Tibial artery (tissue), 4 donors: Measurements from ENCODE around the gene CSNK2A1.

Experiments used
- DNase-seq, 2 donors: peaks; one replicate each; pipeline ENCODE4 v3.0.0-alpha.2; 2019
- H3K27ac ChIP-seq, 2 donors: fragments of 200-600 bp; sonication (generic) in 1 of 2; 1 replicate in 1 of 2; 2 replicates in 1 of 2; pipeline ENCODE4 v1.5.1; 2018 to 2019; ENCODE audit warnings: mild to moderate bottlenecking in 1 of 2
- H3K27me3 ChIP-seq, 2 donors: fragments of 200-600 bp; sonication (generic) in 1 of 2; one replicate each; pipeline versions ENCODE4 v1.5.1 to v1.6.0; 2016 to 2019
- H3K36me3 ChIP-seq, 3 donors: fragments of 200-600 bp; sonication (generic) in 2 of 3; one replicate each; pipeline ENCODE4 v1.5.1; 2016 to 2019; ENCODE audit warnings: mild to moderate bottlenecking in 2 of 3
- H3K4me1 ChIP-seq, 4 donors: fragments of 200-600 bp; sonication (generic) in 2 of 4; 1 replicate in 3 of 4; 2 replicates in 1 of 4; pipeline ENCODE4 v1.5.1; 2016 to 2019
- H3K4me3 ChIP-seq, 2 donors: fragments of 200-600 bp; sonication (generic) in 1 of 2; 1 replicate in 1 of 2; 2 replicates in 1 of 2; pipeline ENCODE4 v1.5.1; 2018 to 2019; ENCODE audit warnings: mild to moderate bottlenecking in 2 of 2
- H3K9me3 ChIP-seq, 3 donors: fragments of 200-600 bp; sonication (generic) in 1 of 3; one replicate each; pipeline ENCODE4 v1.5.1; 2016 to 2019
- CTCF ChIP-seq, 2 experiments: fragments of 200-600 bp in 1 of 2; fragments of 450-650 bp in 1 of 2; IDR thresholded peaks; one replicate each; pipeline ENCODE4 v1.5.1; 2017 to 2019; ENCODE audit warnings: antibody characterized with exemption in 2 of 2, mild to moderate bottlenecking in 1 of 2, moderate library complexity in 1 of 2
- intact Hi-C: fragments of 100-400 bp; cut with DNase I; formaldehyde crosslinking; loops from one replicate; pipeline ENCODE4 v1.15.0; 2023; ENCODE audit warnings: low total_unique reads

Gene CSNK2A1

GRCh38 chr20:576156-576555 lies 32.6 kb upstream of the CSNK2A1 start:
- Histone ChIP-seq H3K4me3 (no peak overlapping the region), H3K9me3 (no peaks in the 10 kb centered on the region), H3K27me3 (peaks cover 0 to 16% of the 10 kb centered on the region in 2 donors), H3K4me1 (peaks cover 0 to 15% (median 10%) of the 10 kb centered on the region in 4 donors), H3K36me3 (no peaks in the 10 kb centered on the region), H3K27ac (no peak overlapping the region)
- no peak for DNase-seq
- intact Hi-C loops = loop anchor here (10.0 kb wide), 1 partner anchor 1789 kb away; no protein-coding TSS in a partner anchor
- TF ChIP-seq CTCF (IDR thresholded peaks at IDR 0.05) = no peak

DNA sequence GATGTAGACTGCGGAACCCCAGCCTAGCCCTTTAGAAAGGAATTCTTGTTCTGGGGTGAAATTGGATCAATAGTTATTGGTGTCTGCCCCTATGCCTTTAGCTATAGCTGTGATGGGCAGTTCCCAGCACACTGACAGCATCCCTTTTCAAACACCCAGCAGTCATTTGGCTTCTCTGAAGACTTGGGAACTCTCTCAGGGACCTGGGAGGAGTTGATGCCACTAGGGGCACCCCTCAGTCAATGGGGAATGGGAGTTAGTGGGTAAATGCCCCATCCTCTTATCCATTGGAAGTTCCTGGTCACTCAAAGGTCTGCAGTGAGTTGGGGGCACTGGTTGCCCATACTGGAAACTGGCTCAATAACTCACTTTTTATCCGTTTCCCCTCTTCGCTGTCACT lies 31.6 kb upstream of the CSNK2A1 start:
- TF ChIP-seq CTCF (IDR thresholded peaks at IDR 0.05) = no peak
- intact Hi-C loops = loop anchor here (10.0 kb wide), 1 partner anchor 1790 kb away; no protein-coding TSS in a partner anchor
- Histone ChIP-seq H3K9me3 (no peaks in the 10 kb centered on the region), H3K27ac (no peak overlapping the region), H3K4me3 (no peak overlapping the region), H3K4me1 (peaks cover 0 to 17% (median 11%) of the 10 kb centered on the region in 4 donors), H3K27me3 (peaks cover 0 to 13% of the 10 kb centered on the region in 2 donors), H3K36me3 (no peaks in the 10 kb centered on the region)
- no peak for DNase-seq

DNA sequence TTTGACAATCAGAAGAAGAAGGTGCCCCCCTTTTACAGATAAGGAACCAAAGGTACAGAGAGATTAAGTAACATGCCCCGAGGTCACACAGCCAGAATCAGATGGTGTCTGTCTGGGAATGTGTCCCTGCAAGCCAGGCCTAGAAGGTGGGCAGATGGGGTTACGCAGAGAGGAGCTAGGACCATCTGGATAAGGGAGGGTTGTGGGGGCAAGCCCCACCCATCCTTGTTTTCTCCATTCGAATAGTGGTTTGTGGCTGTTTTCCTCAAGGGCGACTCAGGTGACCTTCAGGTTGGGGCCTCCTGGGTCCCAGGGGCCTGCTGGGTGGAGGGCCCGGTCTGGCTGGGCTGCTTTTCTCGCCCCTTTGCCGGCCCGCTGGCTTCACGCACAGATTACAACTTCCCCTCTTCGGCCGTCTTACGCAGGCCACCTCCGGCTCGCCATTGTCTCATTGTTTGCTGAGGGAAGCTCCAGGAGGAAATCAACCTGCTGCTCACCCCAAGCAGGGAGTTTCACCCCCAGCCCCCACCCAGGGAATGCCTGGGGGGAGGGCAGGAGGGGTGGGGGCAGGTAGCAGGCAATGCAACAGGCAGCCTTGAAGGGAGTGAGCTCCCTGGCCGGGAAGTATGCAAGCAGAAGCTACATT lies 30.8 kb upstream of the CSNK2A1 start:
- Histone ChIP-seq H3K27ac (no peak overlapping the region), H3K4me3 (no peak overlapping the region), H3K27me3 (peaks cover 0 to 13% of the 10 kb centered on the region in 2 donors), H3K36me3 (no peaks in the 10 kb centered on the region), H3K9me3 (no peaks in the 10 kb centered on the region), H3K4me1 (peaks cover 0 to 17% (median 11%) of the 10 kb centered on the region in 4 donors)
- TF ChIP-seq CTCF (IDR thresholded peaks at IDR 0.05) = no peak
- DNase-seq = no peak
- intact Hi-C loops = loop anchor here (10.0 kb wide), 1 partner anchor 1790 kb away; no protein-coding TSS in a partner anchor

DNA sequence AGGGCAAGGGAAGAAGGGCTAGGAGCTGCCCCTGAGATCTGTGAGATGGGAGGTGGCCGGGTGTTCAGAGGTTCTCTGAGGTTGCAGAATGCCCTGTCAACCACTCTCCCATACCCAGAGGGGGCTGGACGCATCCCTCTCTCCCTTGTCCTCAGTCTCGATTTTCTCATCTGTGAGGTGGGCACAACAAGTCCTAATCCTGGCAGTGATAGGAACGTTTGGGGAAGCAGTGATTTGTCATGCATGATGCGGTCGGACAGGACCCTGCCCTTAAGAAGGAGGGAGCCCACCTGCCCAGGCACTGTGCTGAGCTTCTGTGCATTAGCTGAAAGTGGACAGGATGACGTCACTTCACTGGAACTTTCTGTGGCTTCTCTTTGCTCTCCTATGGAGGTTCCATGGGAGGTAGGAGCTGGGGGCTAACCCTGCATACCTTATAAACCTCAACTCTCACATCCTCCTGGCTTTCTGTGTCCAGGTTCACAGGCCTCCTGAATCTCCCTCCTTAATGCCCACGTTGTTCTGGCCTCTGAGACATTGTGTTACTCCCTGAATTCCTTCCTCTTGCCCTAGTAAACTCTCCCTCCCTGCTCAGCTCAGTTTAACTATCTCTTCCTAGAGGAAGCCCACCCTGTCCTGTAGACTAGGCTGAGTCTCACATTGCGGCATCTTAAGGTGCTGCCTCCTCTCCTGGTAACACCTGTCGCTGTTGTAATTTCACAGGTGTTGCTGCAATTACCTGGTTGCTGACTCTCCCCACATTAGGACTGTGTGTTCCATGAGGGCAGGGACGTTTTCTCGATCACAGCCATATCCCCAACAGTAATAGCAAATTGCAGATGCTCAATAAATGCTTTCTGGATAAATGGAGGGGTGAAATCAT lies 30.1 kb upstream of the CSNK2A1 start:
- Histone ChIP-seq H3K27me3 (peaks cover 0 to 18% of the 10 kb centered on the region in 2 donors), H3K4me3 (no peak overlapping the region), H3K36me3 (no peaks in the 10 kb centered on the region), H3K9me3 (no peaks in the 10 kb centered on the region), H3K27ac (no peak overlapping the region), H3K4me1 (peaks cover 0 to 17% (median 11%) of the 10 kb centered on the region in 4 donors)
- intact Hi-C loops = loop anchor here (10.0 kb wide), 1 partner anchor 1791 kb away; no protein-coding TSS in a partner anchor
- no peak for DNase-seq
- no peak for TF ChIP-seq CTCF (IDR thresholded peaks at IDR 0.05)

DNA sequence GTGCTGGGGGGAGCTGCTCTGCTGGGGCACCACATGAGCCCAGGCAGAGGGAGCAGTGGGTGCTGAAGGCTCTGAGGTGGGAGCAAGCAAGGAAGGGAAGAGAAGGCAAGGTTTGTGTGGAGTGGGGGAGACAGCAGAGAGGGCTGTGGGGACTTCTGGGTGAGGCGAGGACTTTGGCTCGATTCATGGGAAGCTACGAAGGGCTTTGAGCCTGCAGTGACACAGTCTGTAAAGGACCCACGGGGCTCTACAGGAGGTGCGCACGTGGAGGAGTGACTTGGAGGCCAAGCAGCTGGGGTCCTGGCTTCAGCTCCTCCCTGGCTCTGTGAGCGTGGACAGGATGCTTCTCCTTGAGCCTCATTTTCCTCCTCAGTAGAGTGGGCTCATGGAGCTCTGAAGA lies 29.1 kb upstream of the CSNK2A1 start:
- intact Hi-C loops = loop anchor here (10.0 kb wide), 1 partner anchor 1792 kb away; no protein-coding TSS in a partner anchor
- no peak overlapping the region for H3K27ac ChIP-seq
- H3K27me3 ChIP-seq = peaks cover 0 to 27% of the 10 kb centered on the region in 2 donors
- DNase-seq = no peak
- H3K4me3 ChIP-seq = no peak overlapping the region
- TF ChIP-seq CTCF (IDR thresholded peaks at IDR 0.05) = no peak
- no peaks in the 10 kb centered on the region for H3K36me3 ChIP-seq
- H3K4me1 ChIP-seq = peaks cover 0 to 17% (median 11%) of the 10 kb centered on the region in 4 donors
- no peaks in the 10 kb centered on the region for H3K9me3 ChIP-seq
